Body of pancreas (tissue), 4 donors: ENCODE results near the gene NEK11. TPM values are rescaled to one million over a fixed set of nuclear protein-coding genes. Genes with fewer than 3 reads are reported as not detected.

Experiments
- ATAC-seq: fragments of 150-250 bp; one replicate; pipeline ENCODE4 v1.9.1; 2016
- DNase-seq, 4 donors: peaks; one replicate each; pipeline ENCODE4 v3.0.0-alpha.2; 2019
- H3K27ac ChIP-seq, 4 donors: fragments of 200-600 bp; sonication (generic); 1 replicate in 3 of 4; 2 replicates in 1 of 4; pipeline versions ENCODE4 v1.5.1 to v1.6.1; 2016 to 2019; ENCODE audit warnings: mild to moderate bottlenecking in 1 of 4, mixed read lengths in 1 of 4, moderate library complexity in 1 of 4
- H3K27me3 ChIP-seq, 2 donors: fragments of 200-600 bp; sonication (generic); one replicate each; pipeline ENCODE4 v1.6.0; 2016; ENCODE audit warnings: mild to moderate bottlenecking in 1 of 2
- H3K36me3 ChIP-seq, 2 donors: fragments of 200-600 bp; sonication (generic); replicated peaks in 1 of 2; 2 replicates each; pipeline ENCODE4 v1.5.1; 2016; ENCODE audit warnings: low read depth in 2 of 2; ENCODE audit not compliant: insufficient read depth in 1 of 2
- H3K4me1 ChIP-seq: fragments of 200-600 bp; sonication (generic); one replicate; pipeline ENCODE4 v1.6.0; 2016
- H3K4me3 ChIP-seq, 2 donors: fragments of 200-600 bp; sonication (generic); 1 replicate in 1 of 2; 2 replicates in 1 of 2; pipeline ENCODE4 v1.5.1; 2016 to 2019
- H3K9me3 ChIP-seq, 3 donors: fragments of 200-600 bp; sonication (generic); 1 replicate in 2 of 3; 2 replicates in 1 of 3; pipeline ENCODE4 v1.5.1; 2016
- CTCF ChIP-seq, 7 experiments: fragments of 450-650 bp in 4 of 7; fragments of 200-600 bp in 3 of 7; sonication (generic) in 3 of 7; IDR thresholded peaks; one replicate each; pipeline ENCODE4 v1.5.1; 2016 to 2019; ENCODE audit warnings: antibody characterized with exemption in 7 of 7
- POLR2A ChIP-seq, 3 donors: fragments of 450-650 bp; IDR thresholded peaks; one replicate each; pipeline ENCODE4 v1.6.1; 2016; ENCODE audit warnings: antibody characterized with exemption in 3 of 3, mild to moderate bottlenecking in 2 of 3
- WGBS, 2 donors: methylation state at CpG; one replicate each; pipeline ENCODE4 v1.1.5; 2017; 5-methylcytosine and 5-hydroxymethylcytosine counted together
- intact Hi-C: fragments of 100-400 bp; cut with DNase I; formaldehyde crosslinking; loops from one replicate; pipeline ENCODE4 v1.15.1; 2023
- total RNA-seq, 2 donors: library from RNA; depleted of rRNA; stranded (reverse); fragments of >200 nt; gene quantifications; one replicate each; pipeline ENCODE4 v1.1.0, GENCODE V29; 2016

The NEK11 gene
- total RNA-seq, 2 donors from 2014 or later = 3.4 to 10.2 TPM

- Histone ChIP-seq H3K4me1 (peaks cover 8% of the 10 kb centered on the region), H3K27me3 (no peaks in the 10 kb centered on the region), H3K4me3 (no peak overlapping the region), H3K36me3 (no peaks in the 10 kb centered on the region), H3K9me3 (no peaks in the 10 kb centered on the region), H3K27ac (no peak overlapping the region)
- WGBS, 2 donors = 64 to 83% methylated on average over 2 of the region's 2 CpGs
- intact Hi-C loops = no loop called here
- ATAC-seq (no peak), DNase-seq (no peak)
- TF ChIP-seq POLR2A (IDR thresholded peaks at IDR 0.05) = no peak
- TF ChIP-seq CTCF (IDR thresholded peaks at IDR 0.05) = no peak
Measured at GRCh38 chr3:131282379-131282778, 255.7 kb downstream of the NEK11 start.

DNA sequence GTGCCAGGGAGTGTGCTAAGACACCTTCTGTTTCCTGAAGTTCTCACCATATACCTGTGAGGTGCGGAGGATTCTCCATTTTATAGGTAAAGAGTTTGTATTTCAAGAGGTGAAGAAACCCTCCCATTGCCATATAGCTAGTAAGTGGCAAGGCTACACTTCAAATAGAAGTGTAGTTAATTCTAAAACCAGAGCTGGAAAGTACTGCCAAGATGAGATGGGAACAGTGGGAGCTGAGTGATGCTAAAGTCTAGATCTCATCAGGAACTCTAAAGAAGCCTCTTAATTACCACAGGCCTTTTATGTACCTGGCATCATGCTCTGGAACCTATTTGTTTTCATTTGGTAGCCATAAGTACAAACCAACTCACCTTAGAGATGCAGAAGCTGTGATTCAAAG is 256.3 kb downstream of the NEK11 start:
- Histone ChIP-seq H3K4me1 (peaks cover 8% of the 10 kb centered on the region), H3K27me3 (no peaks in the 10 kb centered on the region), H3K4me3 (no peak overlapping the region), H3K27ac (no peak overlapping the region), H3K9me3 (no peaks in the 10 kb centered on the region), H3K36me3 (no peaks in the 10 kb centered on the region)
- no peak for TF ChIP-seq CTCF (IDR thresholded peaks at IDR 0.05)
- no peak for TF ChIP-seq POLR2A (IDR thresholded peaks at IDR 0.05)
- 91 to 100% methylated on average over 1 of the region's 1 CpG for WGBS, 2 donors
- DNase-seq (no peak), ATAC-seq (no peak)
- intact Hi-C loops = no loop called here

GRCh38 chr3:131283862-131284261 is 257.2 kb downstream of the NEK11 start:
- peaks cover 8% of the 10 kb centered on the region for H3K4me1 ChIP-seq
- WGBS, 2 donors = 41 to 54% methylated on average over 3 of the region's 3 CpGs
- intact Hi-C loops = no loop called here
- no peaks in the 10 kb centered on the region for H3K36me3 ChIP-seq
- DNase-seq (peak; percentile 51 to 86 (median 61)), ATAC-seq (peak; percentile 52)
- H3K27ac ChIP-seq = no peak overlapping the region
- no peaks in the 10 kb centered on the region for H3K27me3 ChIP-seq
- no peak overlapping the region for H3K4me3 ChIP-seq
- H3K9me3 ChIP-seq = no peaks in the 10 kb centered on the region
- TF ChIP-seq CTCF (IDR thresholded peaks at IDR 0.05) (no peak), POLR2A (IDR thresholded peaks at IDR 0.05) (no peak)

DNA sequence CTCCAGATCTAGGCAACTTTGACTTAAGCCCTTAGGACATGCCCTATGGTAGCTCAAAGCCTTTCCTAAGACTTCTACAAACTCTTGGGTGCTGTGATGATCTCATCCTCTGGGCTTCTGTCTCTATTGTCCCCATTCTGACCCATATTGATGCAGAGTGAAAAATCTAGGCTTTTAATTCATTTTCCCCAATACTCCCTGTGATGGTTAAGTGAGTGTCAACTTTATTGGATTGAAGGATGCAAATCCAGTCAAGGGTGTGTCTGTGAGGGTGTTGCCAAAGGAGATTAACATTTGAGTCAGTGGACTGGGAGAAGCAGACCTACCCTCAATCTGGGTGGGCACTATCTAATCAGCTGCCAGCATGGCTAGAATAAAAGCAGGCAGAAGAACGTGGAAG is 257.6 kb downstream of the NEK11 start:
- Histone ChIP-seq H3K9me3 (no peaks in the 10 kb centered on the region), H3K36me3 (no peaks in the 10 kb centered on the region), H3K27ac (no peak overlapping the region), H3K27me3 (no peaks in the 10 kb centered on the region), H3K4me1 (peaks cover 8% of the 10 kb centered on the region), H3K4me3 (no peak overlapping the region)
- 100% methylated on average over 1 of the region's 1 CpG for WGBS, 2 donors
- intact Hi-C loops = no loop called here
- ATAC-seq = no peak
- DNase-seq = no peak
- TF ChIP-seq CTCF (IDR thresholded peaks at IDR 0.05) = no peak
- no peak for TF ChIP-seq POLR2A (IDR thresholded peaks at IDR 0.05)

- DNase-seq (no peak), ATAC-seq (no peak)
- no peak overlapping the region for H3K4me3 ChIP-seq
- no peaks in the 10 kb centered on the region for H3K27me3 ChIP-seq
- H3K27ac ChIP-seq = no peak overlapping the region
- H3K9me3 ChIP-seq = no peaks in the 10 kb centered on the region
- no peaks in the 10 kb centered on the region for H3K36me3 ChIP-seq
- peaks cover 8% of the 10 kb centered on the region for H3K4me1 ChIP-seq
- no peak for TF ChIP-seq CTCF (IDR thresholded peaks at IDR 0.05)
- intact Hi-C loops = no loop called here
- WGBS, 2 donors = 85 to 86% methylated on average over 3 of the region's 3 CpGs
Measured at GRCh38 chr3:131285456-131285855, 258.8 kb downstream of the NEK11 start.
